HL-60 (cell line): ENCODE measurements around the gene PPP1R12B.
"Not testable (repeated sequence)": the region's sequence is repeated elsewhere in the genome, so short reads cannot be mapped to it uniquely, and the experiment has no call there.

Source experiments
- DNase-seq, 2 experiments: peaks; one replicate each; pipeline ENCODE4 v3.0.0-alpha.2; 2010 to 2020; ENCODE audit warnings: low read depth in 1 of 2, low spot score in 1 of 2
- H3K27ac ChIP-seq: fragments of 250-450 bp; sonication (Bioruptor Pico); replicated peaks from 2 replicates; pipeline ENCODE4 v1.5.1; 2020; ENCODE audit warnings: mild to moderate bottlenecking, moderate library complexity
- H3K27me3 ChIP-seq: fragments of 250-450 bp; sonication (Bioruptor Pico); 2 replicates; pipeline ENCODE4 v1.5.1; 2021; ENCODE audit warnings: mild to moderate bottlenecking, moderate library complexity; ENCODE audit not compliant: insufficient read depth, poor library complexity, severe bottlenecking
- H3K4me3 ChIP-seq: replicated peaks from 2 replicates; pipeline ENCODE4 v1.5.1; 2011; ENCODE audit warnings: mild to moderate bottlenecking, control low read depth, low read length; ENCODE audit not compliant: insufficient read depth
- GABPA ChIP-seq: IDR thresholded peaks from 2 replicates; pipeline ENCODE4 v1.6.1; 2012; ENCODE audit warnings: low read depth
- POLR2AphosphoS5 ChIP-seq: IDR thresholded peaks from 2 replicates; pipeline ENCODE4 v1.6.1; 2012; ENCODE audit warnings: low read depth
- SPI1 ChIP-seq: IDR thresholded peaks from 2 replicates; pipeline ENCODE4 v1.6.1; 2012; ENCODE audit warnings: low read depth, mild to moderate bottlenecking, borderline replicate concordance
- TF ChIP-seq, protein P1 (sequence below): IDR thresholded peaks from 2 replicates; pipeline ENCODE4 v1.6.1; 2012; ENCODE audit warnings: low read depth; ENCODE audit not compliant: insufficient replicate concordance
- TF ChIP-seq, protein P2 (sequence below): IDR thresholded peaks from one replicate; pipeline ENCODE4 v1.5.1; 2011; ENCODE audit warnings: low read length, control low read depth, inconsistent platforms; ENCODE audit not compliant: insufficient read depth

PPP1R12B gene

DNA sequence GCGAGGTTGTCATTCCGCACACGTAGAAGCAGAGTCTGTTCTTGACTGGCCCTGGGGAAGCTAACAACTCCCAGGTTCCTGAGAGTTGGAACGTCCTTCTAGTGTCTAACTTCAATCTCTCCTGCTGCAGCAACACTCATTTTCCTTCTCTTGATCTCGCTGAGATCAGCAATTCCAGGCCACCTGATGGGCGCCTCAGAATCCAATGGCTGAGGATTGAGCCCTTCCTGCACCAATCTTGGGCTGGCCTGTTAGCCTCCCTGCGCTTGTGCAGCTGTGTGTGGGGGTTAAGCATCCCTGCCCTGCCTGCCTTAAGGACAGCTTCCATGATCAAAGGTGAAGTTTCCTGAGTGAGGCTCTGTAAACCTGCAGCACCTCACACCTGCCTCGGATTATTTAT, 273.9 kb downstream of the PPP1R12B start:
- Histone ChIP-seq H3K4me3 (no peak overlapping the region), H3K27me3 (peaks cover 24% of the 10 kb centered on the region), H3K27ac (no peak overlapping the region)

DNA sequence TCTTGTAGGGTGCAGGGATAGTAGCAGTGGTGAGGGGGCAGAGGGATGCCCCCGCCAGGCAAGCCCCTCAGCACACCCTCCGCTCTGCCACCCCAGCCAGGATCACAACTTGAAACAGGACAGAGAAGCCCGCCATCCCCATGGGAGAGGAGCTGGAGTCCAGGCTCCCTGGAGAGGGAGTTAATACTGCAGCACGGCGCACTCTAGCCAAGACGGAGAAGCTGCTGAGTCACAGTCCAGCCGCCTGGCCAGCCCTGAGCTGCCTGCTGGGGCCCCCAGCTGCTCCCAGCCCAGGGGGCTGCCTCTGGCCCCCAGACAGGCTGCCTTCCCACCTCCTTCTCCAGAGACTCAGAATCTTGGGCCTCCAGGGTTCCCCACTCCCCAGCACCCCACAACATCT, 274.6 kb downstream of the PPP1R12B start:
- no peak for DNase-seq
- Histone ChIP-seq H3K4me3 (no peak overlapping the region), H3K27ac (no peak overlapping the region), H3K27me3 (peaks cover 27% of the 10 kb centered on the region)
- TF ChIP-seq POLR2AphosphoS5 (no peak), GABPA (no peak), SPI1 (no peak)
- TF ChIP-seq, protein P1, sequence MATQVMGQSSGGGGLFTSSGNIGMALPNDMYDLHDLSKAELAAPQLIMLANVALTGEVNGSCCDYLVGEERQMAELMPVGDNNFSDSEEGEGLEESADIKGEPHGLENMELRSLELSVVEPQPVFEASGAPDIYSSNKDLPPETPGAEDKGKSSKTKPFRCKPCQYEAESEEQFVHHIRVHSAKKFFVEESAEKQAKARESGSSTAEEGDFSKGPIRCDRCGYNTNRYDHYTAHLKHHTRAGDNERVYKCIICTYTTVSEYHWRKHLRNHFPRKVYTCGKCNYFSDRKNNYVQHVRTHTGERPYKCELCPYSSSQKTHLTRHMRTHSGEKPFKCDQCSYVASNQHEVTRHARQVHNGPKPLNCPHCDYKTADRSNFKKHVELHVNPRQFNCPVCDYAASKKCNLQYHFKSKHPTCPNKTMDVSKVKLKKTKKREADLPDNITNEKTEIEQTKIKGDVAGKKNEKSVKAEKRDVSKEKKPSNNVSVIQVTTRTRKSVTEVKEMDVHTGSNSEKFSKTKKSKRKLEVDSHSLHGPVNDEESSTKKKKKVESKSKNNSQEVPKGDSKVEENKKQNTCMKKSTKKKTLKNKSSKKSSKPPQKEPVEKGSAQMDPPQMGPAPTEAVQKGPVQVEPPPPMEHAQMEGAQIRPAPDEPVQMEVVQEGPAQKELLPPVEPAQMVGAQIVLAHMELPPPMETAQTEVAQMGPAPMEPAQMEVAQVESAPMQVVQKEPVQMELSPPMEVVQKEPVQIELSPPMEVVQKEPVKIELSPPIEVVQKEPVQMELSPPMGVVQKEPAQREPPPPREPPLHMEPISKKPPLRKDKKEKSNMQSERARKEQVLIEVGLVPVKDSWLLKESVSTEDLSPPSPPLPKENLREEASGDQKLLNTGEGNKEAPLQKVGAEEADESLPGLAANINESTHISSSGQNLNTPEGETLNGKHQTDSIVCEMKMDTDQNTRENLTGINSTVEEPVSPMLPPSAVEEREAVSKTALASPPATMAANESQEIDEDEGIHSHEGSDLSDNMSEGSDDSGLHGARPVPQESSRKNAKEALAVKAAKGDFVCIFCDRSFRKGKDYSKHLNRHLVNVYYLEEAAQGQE: no peak
- TF ChIP-seq, protein P2, sequence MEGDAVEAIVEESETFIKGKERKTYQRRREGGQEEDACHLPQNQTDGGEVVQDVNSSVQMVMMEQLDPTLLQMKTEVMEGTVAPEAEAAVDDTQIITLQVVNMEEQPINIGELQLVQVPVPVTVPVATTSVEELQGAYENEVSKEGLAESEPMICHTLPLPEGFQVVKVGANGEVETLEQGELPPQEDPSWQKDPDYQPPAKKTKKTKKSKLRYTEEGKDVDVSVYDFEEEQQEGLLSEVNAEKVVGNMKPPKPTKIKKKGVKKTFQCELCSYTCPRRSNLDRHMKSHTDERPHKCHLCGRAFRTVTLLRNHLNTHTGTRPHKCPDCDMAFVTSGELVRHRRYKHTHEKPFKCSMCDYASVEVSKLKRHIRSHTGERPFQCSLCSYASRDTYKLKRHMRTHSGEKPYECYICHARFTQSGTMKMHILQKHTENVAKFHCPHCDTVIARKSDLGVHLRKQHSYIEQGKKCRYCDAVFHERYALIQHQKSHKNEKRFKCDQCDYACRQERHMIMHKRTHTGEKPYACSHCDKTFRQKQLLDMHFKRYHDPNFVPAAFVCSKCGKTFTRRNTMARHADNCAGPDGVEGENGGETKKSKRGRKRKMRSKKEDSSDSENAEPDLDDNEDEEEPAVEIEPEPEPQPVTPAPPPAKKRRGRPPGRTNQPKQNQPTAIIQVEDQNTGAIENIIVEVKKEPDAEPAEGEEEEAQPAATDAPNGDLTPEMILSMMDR: no peak

More for the DNA sequence above, 273.9 kb downstream of the PPP1R12B start:
- DNase-seq: no peak
- TF ChIP-seq, protein P1: no peak
- TF ChIP-seq SPI1 (no peak), POLR2AphosphoS5 (no peak), GABPA (no peak)
- TF ChIP-seq, protein P2: no peak

DNA sequence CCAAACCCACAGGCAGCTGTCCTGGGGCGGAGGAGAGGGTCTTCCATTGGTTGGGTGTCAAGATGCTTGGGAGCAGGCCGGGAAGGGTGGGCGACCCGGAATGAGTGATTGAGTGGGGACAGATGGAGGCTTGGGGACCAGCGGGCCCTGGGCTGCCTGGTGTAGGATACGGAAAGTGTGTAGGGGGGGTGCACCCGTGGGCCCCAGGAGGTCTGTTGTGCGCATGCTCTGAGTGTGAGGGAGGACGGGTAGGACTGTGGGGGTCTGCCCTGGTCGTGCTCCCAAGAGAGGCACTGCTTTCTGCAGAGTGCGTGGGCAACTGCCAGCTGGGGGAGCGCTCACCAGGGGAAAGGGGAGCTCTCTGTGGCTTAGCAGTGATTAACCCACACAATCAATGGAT, 275.0 kb downstream of the PPP1R12B start:
- H3K27ac ChIP-seq, DNase-seq, H3K4me3 ChIP-seq: not testable (repeated sequence)
- peaks cover 27% of the 10 kb centered on the region for H3K27me3 ChIP-seq

DNA sequence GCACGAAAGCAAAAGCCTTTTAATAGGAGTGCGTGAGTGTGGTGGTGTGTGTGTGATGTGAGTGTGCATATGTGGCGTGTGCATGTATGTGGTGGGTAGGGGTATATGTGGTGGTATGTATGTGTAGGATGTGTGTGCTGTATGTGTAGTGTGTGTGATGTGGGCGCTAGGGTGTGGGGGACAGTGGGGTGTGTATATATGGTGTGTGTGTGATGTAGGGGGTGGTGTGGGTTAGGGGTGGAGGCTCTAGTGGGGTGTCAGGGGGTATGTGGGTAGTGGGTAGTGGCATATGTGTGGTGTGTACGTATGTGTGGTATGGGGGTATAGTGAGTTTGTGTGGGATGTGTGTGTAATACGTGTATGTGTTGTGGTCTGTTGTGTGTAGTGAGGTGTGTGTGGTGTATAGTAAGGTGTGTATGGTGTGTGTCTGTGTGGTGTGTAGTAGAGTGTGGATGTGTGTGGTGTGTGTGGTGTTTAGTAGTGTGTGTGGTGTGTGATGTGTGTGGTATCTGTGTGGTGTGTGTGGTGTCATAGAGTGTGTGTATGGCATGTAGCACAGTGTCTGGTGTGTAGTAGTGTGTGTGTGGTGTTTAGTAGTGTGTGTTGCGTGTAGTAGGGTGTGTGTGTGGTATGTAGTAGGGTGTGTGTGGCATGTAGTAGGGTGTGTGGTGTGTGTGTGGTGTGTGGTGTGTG, 275.7 kb downstream of the PPP1R12B start:
- DNase-seq: no peak
- TF ChIP-seq SPI1: no peak
- TF ChIP-seq, protein P2: no peak
- TF ChIP-seq, protein P1: no peak
- no peak for TF ChIP-seq POLR2AphosphoS5
- no peak for TF ChIP-seq GABPA
- peaks cover 27% of the 10 kb centered on the region for H3K27me3 ChIP-seq

More for the DNA sequence above, 275.7 kb downstream of the PPP1R12B start:
- no peak overlapping the region for H3K27ac ChIP-seq
- no peak overlapping the region for H3K4me3 ChIP-seq
